ENCODE measurements around the gene AGBL4.

The AGBL4 gene

DNA sequence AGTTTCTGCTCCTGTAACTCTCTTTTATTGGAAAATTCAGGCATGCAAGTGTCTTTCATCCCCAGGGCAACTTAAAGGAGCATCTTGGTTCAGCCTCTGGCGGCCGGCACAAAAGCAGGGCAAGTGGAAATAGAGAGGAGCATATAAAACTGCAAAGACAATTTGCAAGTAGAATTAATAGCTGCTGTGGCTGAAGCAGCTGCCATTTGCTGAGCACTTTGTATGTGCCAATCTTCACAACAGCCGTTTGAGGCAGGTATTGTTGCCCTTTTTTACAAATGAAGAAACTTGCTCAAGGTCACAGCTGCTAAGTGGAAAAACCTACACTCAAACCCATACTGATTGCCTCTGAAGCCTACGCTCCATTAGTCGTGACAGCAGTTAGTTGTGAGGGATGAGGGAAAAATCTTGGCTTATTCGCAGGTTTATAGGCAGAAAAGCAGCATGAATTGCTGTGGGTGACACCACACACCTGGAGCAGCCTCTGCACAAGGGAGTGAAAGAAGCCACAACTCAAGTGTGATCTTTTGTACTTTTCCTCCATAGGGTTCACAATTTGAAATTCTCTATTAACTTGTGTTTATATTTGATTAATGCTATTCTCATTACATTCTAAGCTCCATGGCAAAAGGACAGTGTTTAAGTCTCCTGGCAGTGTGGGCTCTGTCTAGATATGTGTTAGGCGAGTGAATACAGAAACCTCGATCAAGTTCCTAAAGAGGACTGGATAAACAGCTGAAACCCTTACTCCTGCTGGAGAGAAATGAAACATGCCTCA lies 1148.0 kb downstream of the AGBL4 start:
- no peak for DNase-seq

DNA sequence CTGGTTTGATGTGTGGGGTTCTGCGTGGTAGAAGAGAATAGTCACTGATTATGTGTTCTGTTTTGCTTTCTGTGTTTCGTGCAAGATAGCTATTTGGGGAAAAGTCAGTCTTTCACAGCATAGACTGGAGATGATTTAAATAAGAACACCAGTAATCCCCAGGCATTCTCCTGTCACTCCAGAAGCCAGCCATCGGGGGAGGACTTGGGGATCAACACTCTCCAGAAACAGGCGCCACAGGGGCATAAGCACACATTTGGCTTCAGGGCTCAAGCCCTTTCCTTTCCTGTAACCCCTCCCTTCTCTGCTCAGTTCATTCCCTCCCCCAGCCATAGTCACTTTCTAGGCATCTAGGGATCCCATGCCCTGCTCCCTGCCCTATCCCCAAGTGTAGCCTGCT lies 1149.8 kb downstream of the AGBL4 start:
- no peak for DNase-seq

DNA sequence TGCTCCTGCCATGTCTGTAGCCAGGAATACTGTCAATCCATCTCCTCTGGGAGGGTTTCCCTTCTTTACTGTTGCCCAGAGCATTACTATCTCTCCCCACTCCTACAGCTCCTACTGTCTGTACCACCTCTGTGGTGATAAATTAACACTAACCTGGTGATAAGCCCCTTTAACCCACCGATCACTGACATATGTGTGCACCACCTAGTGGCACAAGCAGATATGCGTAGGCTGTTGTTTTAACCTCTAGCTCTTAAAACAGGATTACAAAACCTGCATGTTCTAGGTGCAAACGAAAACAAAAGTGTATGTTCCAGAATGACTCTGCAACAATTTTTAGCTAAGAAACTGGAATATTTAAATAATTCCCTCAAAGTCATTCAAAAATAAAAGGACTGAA lies 1153.2 kb downstream of the AGBL4 start:
- no peak for DNase-seq

DNA sequence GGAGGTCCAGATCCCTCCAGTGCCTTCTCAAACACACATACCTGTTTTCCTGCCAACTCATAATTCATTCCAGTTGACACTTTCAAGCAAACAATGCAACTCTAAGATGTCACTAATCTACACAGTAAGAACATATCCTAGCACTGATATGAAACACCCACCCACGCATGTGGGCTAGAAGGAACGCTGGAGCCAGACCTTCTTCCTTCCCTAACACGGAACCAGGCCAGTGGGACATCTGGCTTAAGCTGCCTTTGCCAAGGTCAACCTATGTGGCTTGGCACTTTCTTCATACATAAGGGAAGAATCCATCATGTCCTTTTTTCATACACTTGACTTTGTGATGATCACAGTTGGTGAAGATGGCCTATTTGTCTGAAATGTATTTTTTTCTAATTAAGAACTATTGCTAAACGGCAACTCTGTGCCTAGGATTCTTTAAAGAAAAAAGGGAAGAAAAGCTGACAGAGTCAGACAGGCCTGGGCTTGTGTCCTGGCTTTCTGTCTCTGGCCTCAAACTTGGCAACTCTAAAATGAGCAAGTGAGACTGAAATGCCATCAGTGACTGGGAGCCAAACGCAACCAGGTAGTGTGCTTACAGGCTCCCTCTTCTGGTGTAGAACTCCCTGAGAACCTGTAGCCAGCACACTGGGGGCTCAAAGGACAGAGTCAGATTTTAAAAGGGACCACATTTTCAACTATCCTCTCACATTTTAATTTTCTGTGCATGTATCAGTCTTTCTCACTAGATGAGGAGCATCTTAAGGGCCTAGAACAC lies 1154.4 kb downstream of the AGBL4 start:
- DNase-seq, result no peak

DNA sequence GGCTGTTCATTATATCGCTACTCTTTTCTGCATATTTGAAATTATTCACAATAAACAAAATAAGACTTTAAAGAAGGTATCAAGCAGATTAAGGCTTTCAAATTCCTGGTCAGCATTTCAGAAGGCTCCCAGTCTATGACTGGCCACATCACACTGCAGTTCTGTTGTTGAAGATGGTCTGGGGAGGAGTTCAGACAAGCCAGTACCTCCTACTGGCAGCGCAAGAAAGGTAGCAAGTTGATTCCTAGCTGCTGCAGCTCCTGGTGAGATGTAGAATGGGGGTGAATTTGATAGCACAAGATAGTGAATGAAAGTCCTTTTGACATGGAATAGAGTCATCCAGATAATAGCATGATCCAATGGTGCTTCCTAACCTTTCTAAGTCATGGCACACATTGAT lies 1158.8 kb downstream of the AGBL4 start:
- DNase-seq, result no peak

DNA sequence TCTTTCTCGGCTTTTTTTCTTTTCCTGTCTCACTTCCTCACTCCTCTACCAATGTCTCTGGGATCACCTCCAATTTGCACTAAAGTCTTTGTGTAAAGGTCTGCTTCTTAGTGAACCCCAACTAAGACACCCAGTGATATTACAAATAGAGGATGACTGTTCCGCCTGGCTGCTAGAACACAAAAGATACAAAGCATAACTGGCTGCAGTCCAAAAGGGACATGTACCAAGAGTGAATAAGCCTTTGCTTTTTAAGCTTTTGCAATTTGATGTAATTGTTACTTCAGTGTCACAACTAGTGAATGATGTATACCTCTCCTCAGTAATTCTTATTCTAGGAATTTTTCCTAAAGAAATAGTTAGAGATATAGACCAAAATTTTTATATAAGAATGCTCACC lies 1164.3 kb downstream of the AGBL4 start:
- DNase-seq, result no peak

DNA sequence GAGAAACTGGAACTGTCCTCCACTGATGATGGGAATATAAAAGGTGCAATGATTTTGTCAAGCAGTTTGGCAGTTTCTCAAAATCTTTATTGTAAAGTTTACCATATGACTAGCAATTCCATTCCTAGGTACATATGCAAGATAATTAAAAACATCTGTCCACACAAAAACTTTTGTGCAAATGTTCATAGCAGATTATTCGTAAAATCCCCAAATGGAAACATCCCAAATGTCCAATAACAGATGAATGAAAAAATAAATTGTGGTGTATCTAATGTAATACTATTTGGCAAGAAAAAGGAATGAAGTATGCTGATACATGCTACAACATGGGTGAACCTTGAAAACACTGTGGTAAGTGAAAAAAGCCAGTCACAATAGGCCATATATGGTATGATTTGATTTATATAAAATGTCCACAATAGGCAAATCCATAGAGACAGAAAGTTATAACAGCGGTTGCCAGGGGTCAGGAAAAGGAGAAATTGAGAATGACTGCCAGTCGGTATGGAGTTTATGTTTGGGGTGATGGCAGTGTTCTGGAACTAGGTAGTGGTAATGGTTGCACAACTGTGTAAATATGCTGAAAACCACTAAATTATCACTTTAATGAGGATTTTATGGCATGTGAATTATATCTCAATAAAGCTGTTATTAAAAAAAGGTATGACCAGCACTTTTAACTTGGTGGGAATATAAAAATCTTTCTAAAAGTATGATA lies 1165.4 kb downstream of the AGBL4 start:
- no peak for DNase-seq

DNA sequence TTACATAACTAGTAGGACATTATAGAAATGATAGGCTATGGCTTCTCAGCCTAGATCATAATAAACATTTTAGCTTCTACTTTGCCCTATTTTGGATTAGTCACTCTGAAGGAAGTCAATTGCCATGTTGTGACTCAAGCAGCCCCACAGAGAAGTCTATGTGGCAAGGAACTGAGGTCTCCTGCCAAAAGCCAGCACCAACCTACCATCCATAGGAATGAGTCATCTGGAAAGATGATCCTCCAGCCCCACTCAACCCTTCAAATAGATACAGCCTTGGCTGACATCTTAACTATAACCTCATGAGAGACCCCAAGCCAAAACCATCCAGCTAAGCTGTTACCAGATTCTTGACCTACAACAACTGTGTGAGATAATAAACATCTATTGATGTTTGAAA lies 1170.7 kb downstream of the AGBL4 start:
- no peak for DNase-seq

DNA sequence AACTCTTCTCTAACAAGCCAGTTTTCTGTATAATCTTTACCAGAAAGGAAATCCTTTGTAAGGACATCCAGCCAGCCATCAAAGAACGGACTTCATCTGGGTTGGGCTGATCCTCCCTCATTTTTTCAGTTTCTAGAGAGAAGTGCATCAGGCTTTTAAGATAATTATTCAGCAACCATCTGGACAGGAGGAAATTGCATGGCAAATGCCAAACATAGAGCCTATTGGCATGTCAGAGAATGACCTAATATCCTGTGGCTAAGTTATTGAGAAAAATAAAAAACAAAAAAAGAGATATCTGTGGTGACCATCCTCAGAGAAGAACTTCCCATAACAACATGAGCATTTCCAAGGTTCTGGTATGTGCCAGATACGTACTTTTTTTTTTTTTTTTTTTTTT lies 1172.1 kb downstream of the AGBL4 start:
- no peak for DNase-seq

DNA sequence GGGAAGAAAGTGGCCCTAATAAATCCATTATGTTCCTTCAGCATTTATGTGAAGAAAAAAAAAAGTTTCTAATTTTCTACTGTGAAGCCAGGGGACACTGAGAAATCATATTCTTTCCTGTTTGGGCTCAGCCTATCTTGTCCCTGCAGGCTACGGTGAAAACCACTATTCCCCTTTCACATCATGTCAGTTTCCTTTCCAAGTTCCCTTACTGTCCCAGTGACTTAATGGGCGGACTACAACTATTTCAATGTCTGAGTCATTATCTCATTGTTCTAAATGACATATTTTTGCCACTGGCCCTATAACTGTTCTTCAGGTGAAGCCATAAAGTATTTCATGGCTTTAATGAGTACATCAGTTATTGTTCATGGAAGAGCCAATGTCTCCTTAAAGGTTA lies 1175.7 kb downstream of the AGBL4 start:
- no peak for DNase-seq

DNA sequence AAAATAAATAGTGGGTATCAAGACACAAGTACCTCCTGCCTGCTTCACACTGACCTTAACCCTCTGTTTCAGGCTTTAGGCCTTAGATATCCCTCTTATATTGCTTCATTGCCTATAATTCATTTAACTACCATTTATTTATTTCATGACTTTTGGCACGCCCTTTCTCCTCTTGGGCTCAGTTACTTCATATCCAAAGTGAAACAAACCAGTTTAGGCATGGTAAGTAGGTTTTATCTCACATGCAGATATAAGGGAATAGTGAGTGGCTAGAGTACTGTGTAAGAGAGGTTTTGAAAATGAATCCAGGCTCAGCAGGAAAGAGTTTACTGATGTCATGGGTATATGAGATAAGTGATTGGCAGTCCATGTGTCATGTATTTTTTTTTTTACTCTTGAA lies 1177.3 kb downstream of the AGBL4 start:
- no peak for DNase-seq

DNA sequence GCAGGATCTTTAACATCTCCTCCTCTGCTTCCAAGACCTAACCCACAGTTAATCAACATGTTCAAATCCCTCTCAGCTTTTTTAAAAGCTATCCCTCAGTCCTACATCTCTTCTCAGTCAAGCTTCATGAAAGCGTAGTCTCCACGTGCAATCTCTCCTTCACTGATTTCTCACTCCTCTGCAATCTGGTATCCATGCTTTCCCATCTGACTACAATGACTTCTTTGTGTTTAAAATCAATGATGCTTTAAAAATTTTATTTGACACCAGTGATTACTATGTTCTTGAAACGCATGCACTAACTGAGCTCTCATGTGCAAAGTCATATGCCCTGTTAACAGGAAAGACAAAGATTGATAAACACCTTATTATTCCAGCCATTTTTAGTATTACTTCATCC lies 1179.6 kb downstream of the AGBL4 start:
- no peak for DNase-seq

DNA sequence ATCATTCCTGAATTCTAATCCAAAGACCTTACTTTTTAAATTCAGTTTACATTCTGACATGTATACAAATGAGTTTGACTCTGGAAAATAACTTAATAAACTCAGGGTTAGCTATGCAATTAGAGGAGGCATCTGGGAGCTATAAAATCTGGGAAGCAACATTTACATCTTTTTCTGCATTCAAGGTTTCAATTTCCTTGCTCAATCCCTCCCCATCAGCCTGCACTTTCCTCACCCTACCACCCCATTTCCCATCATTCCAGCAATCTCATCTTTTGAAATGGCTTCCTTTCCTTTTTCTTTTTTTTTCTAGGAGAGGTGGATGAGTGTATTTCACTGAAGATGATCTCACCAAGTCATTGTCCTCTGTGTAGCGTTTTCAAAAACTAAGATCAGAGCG lies 1181.8 kb downstream of the AGBL4 start:
- no peak for DNase-seq

DNA sequence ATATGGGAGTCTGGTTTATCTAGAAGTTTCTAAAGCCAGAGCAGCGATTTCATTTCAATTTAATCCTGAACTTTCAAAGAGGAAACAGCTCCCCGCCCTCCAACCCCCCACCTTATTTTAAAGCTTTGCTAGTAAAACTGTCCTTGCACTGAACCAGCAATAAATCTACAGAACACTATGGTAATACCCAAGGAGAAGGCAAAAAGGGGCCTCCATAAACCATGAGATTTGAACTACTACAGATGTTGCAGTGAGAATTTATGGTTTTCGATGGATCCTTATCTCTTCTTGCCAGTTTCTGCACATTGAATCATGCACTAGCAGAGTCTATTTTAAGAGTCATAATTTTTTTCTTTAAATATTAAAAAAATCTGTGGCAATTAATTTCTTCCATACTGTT lies 1182.3 kb downstream of the AGBL4 start:
- no peak for DNase-seq

DNA sequence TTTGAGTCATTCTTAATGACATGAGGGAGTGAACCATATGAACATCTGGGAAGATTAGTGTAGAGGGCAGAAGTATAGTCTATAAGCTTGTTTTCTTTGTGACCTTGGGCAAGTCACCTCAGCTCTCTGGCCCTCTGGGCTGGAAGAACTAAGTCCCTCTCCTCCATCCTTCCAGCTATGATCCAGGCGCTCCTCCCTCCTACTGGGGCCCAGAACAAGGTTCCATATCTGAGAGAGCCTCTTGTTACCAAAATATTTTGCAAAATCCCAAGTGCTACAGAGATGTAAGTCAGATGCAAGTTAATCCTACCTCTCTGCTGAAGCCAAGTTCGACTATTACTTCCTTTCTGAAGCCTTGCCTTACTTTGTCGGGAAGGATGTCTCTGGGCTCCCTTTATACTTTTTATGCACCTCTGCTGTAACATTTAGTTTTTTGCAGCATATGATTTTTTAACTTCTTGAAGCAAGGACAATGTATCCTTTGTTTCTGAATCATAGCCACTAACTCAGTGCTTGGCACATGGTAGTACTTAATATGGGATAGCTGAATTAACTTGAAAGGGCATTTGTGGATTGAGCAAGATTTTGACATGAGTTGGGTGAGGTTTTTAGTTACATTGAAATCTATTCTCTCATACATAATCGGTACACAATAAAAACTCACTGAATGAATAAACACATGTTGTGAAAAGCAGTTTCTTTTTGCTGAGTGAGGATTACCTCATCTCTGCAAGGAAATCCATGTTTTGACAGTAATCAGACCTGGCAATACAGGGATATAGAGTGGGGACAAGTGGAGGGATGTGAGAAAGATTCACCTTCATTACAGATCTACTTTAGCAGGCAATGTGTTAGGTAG lies 1192.4 kb downstream of the AGBL4 start:
- DNase-seq, result no peak

DNA sequence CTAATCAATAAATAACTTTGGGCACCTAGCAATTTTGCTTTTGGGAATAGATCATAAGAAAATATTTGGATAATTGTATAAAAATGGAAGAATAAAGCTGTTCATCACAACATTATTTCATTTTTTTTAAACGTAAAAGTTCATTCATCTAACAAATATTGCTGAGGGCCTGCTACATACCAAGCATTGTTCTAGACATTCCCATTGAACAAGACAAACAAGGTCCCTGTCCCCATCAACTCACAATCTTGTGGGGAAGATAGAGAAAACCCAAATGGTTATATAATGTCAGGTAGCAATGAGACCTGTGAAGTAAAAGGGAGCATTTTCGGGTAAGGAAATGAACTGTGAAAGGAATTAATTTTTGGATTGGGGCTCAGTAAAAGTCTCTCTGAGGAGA lies 1193.0 kb downstream of the AGBL4 start:
- DNase-seq, result no peak

DNA sequence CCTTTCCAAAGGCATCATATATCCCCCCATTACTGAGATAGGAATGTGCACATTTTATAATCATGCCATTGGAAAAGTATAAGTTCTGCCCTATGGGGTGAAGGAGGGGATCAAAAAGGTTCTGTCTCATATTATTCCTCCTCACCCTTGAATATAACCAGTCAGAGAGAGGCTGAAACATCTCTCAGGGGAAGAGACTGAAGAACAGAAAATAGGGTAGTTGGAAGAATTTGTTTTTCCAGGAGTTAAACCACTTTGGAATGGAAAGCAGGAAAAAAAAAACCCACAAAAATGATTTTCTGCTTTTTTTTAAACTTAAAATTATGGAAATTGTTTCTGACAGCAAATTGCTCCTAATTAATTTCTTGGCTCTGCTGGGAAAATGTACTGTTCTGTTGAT lies 1194.3 kb downstream of the AGBL4 start:
- DNase-seq, result no peak

DNA sequence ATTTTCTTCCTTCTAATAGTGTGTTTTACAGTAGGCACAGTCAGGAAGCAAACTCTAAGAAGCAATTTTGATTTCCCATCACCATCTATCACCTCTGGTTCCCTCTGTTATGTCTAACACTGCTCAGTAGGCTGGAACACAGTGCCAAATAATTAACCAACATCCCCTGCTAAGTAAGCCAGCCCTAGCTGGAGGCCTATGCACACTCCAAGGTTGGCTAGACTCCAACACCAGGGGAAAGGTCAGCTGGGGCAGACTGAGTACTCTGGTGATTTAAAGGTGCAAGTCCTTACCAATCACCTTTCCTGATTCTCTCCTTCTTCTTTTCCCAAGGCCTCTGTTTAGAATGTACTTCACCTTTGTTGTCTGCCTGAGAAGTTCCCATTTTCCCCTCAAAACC lies 1200.6 kb downstream of the AGBL4 start:
- no peak for DNase-seq

DNA sequence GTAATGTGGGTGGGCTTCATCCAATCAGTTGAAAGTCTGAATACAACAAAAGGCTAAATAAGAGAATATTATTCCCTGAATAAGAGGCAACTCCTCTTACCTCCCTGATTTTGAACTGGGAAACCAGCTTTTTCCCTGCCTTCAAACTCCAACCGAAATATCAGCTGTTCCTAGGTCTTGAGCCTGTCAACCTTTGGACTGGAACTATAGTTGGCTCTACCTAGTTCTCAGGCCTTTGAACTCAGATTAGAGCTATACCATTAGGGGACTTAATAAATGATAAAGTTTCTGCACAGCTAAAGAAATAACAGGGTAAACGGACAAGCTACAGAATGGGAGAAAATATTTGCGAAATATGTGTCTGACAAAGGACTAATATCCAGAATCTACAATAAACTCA lies 1203.3 kb downstream of the AGBL4 start:
- DNase-seq, result no peak

DNA sequence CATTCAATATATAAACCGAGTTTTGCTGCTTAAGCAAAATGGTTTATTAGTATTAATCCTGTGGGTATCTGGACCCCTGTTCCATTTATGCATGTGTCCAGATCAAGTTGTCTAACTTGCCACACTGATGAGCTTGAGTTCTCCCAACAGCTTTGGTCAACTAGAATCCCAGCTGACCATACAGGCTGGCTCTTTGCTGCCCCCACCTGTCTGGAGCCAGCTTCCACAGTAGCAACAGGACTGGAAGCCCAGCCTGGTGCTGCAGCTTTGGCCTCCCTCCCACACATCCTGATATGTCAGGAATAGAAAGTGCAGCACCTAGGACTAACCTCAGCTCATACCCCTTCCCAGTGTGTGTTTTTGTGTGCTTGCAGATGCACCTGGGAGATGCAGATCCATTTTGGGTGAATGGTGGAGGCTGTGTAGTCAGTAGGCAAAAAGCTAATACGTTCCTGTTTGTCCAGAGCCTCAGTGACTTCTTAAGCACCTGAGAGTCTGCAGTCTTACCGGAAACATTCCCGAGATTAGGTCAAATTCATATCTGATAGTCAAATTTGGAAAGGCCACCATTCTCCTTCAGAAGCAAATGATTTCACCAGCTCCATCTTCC lies 1206.1 kb downstream of the AGBL4 start:
- no peak for DNase-seq

DNA sequence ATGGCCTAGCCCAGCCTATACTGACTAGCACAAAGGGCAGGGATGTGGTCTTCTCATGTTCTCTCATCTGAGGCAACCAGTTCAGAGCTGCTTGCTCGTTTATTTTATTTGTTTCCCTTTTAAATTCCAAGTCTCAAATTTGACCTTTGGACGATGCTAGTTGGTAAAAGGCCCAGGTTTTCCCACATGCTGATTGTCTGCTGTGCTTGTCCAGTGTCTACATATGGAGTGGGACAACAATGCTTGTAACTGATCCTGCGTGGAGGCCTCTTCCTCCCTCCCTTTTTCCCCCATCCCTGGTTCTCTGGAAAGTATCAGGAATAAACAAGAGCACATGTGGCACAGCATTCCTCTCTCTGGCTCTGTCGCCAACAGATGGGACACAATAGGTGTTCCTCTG lies 1213.0 kb downstream of the AGBL4 start:
- no peak for DNase-seq

DNA sequence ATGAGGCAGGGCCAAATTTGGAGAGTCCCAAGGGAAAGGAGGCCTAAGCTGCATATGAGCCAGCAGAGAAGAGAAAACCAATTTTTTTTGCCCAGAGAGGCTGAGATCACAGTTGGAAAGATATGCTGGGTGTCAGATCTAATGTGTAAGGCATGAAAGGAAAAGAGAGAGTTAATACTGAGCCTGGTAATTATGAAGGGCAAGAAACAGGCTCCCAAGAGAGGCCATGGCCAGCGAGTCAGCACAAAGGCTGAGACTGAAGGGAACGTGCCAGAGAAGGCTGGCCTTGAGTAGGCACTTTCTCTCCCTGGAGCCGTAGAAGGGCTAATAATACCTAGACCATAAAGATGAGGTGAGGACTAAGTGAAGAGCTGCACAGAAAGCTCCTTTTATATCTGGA lies 1215.3 kb downstream of the AGBL4 start:
- DNase-seq, result no peak

Measured in stimulated activated CD4-positive, alpha-beta T cell treated with anti-CD3 and anti-CD28 coated beads, Interleukin-12 subunit alpha, Interleukin-12 subunit beta, amount 100 ng/mL, for 4 hours (primary cell).